Skin of body (tissue), 2 donors: ENCODE results near the gene ADCY9. TPM values are rescaled to one million over a fixed set of nuclear protein-coding genes. Genes with fewer than 3 reads are reported as not detected.
A peak's percentile ranks its signal among the peaks of the same experiment; 100 is the strongest.
"Not testable (repeated sequence)": the region's sequence is repeated elsewhere in the genome, so short reads cannot be mapped to it uniquely, and the experiment has no call there.

ENCODE experiments used
- DNase-seq: peaks from one replicate; lab custom pipeline; 2025; lab: John Stamatoyannopoulos, UW
- total RNA-seq: library from RNA; depleted of rRNA; stranded (reverse); fragments of >200 nt; gene quantifications from one replicate; pipeline ENCODE4 v1.2.3, GENCODE V29; 2014

Gene ADCY9
- total RNA-seq, 1 donor from 2014 or later: 11.1 TPM

- DNase-seq: no peak
These were observed 137.2 kb downstream of the ADCY9 start for GRCh38 chr16:3979070-3979469.

- no peak for DNase-seq
These were observed 138.9 kb downstream of the ADCY9 start for GRCh38 chr16:3977376-3977775.

- no peak for DNase-seq
These were observed 141.5 kb downstream of the ADCY9 start for GRCh38 chr16:3974751-3975150.

GRCh38 chr16:3971706-3972105 is 144.5 kb downstream of the ADCY9 start:
- no peak for DNase-seq

- DNase-seq: no peak
These were observed 145.0 kb downstream of the ADCY9 start for GRCh38 chr16:3971261-3971660.

GRCh38 chr16:3968551-3968950 is 147.7 kb downstream of the ADCY9 start:
- DNase-seq: no peak

- no peak for DNase-seq
These were observed 149.6 kb downstream of the ADCY9 start for GRCh38 chr16:3966681-3967080.

- DNase-seq: no peak
These were observed 150.3 kb downstream of the ADCY9 start for GRCh38 chr16:3965781-3966582.

- no peak for DNase-seq
These were observed 150.9 kb downstream of the ADCY9 start for GRCh38 chr16:3965306-3965705.

GRCh38 chr16:3964686-3965290 is 151.5 kb downstream of the ADCY9 start:
- no peak for DNase-seq

GRCh38 chr16:3963886-3964685 is 152.2 kb downstream of the ADCY9 start:
- no peak for DNase-seq

GRCh38 chr16:3963203-3963602 is 153.0 kb downstream of the ADCY9 start:
- DNase-seq: no peak

GRCh38 chr16:3961449-3961849 is 154.8 kb downstream of the ADCY9 start:
- no peak for DNase-seq

- not testable (repeated sequence) for DNase-seq
These were observed 156.2 kb downstream of the ADCY9 start for GRCh38 chr16:3959926-3960590.

GRCh38 chr16:3959148-3959547 is 157.1 kb downstream of the ADCY9 start:
- DNase-seq: no peak

- no peak for DNase-seq
These were observed 158.8 kb downstream of the ADCY9 start for GRCh38 chr16:3957344-3957980.

GRCh38 chr16:3954411-3954921 is 161.8 kb downstream of the ADCY9 start:
- DNase-seq: peak; percentile 43

GRCh38 chr16:3953728-3954410 is 162.4 kb downstream of the ADCY9 start:
- DNase-seq: no peak

- DNase-seq: peak; percentile 71
These were observed 163.5 kb downstream of the ADCY9 start for GRCh38 chr16:3952737-3953131.
